Effector memory CD4-positive, alpha-beta T cell (primary cell): Measurements from ENCODE around the gene GTF2A2.

Experiments
- DNase-seq, 3 donors: peaks; one replicate each; pipeline ENCODE4 v3.0.0-alpha.2; 2020
- H3K27ac ChIP-seq: 2 replicates; pipeline ENCODE4 v1.7.0; 2013; ENCODE audit warnings: mild to moderate bottlenecking, low read length, moderate library complexity; ENCODE audit not compliant: insufficient read depth, poor library complexity, severe bottlenecking
- H3K27me3 ChIP-seq: replicated peaks from 2 replicates; pipeline ENCODE4 v1.7.0; 2013; ENCODE audit warnings: mild to moderate bottlenecking, low read length; ENCODE audit not compliant: insufficient read depth, control insufficient read depth, poor library complexity, severe bottlenecking
- H3K36me3 ChIP-seq: 2 replicates; pipeline ENCODE4 v1.7.0; 2013; ENCODE audit warnings: mild to moderate bottlenecking, low read length, moderate library complexity; ENCODE audit not compliant: control insufficient read depth, insufficient read depth
- H3K4me1 ChIP-seq: 2 replicates; pipeline ENCODE4 v1.7.0; 2013; ENCODE audit warnings: low read length, mild to moderate bottlenecking; ENCODE audit not compliant: control insufficient read depth, insufficient read depth, poor library complexity, severe bottlenecking
- H3K4me3 ChIP-seq: 2 replicates; pipeline ENCODE4 v1.7.0; 2013; ENCODE audit warnings: low read length, low read depth, mild to moderate bottlenecking; ENCODE audit not compliant: insufficient read depth, poor library complexity, severe bottlenecking
- H3K9me3 ChIP-seq: 2 replicates; pipeline ENCODE4 v1.7.0; 2013; ENCODE audit warnings: mild to moderate bottlenecking, low read length, moderate library complexity; ENCODE audit not compliant: control insufficient read depth

Gene GTF2A2

GRCh38 chr15:59676565-59676964, 19.2 kb upstream of the GTF2A2 start:
- Histone ChIP-seq H3K36me3 (peaks cover 86% of the 10 kb centered on the region), H3K9me3 (no peaks in the 10 kb centered on the region), H3K4me1 (no peaks in the 10 kb centered on the region), H3K4me3 (no peak overlapping the region), H3K27ac (no peak overlapping the region), H3K27me3 (no peaks in the 10 kb centered on the region)
- DNase-seq = no peak

GRCh38 chr15:59674361-59674877, 17.1 kb upstream of the GTF2A2 start:
- no peak overlapping the region for H3K27ac ChIP-seq
- no peak for DNase-seq
- H3K4me3 ChIP-seq = no peak overlapping the region
- H3K9me3 ChIP-seq = no peaks in the 10 kb centered on the region
- H3K4me1 ChIP-seq = no peaks in the 10 kb centered on the region
- no peaks in the 10 kb centered on the region for H3K27me3 ChIP-seq
- peaks cover 82% of the 10 kb centered on the region for H3K36me3 ChIP-seq

GRCh38 chr15:59668556-59668955, 11.2 kb upstream of the GTF2A2 start:
- no peaks in the 10 kb centered on the region for H3K9me3 ChIP-seq
- H3K27me3 ChIP-seq = no peaks in the 10 kb centered on the region
- H3K36me3 ChIP-seq = peaks cover 61% of the 10 kb centered on the region
- H3K4me1 ChIP-seq = no peaks in the 10 kb centered on the region
- H3K4me3 ChIP-seq = no peak overlapping the region
- DNase-seq = no peak
- H3K27ac ChIP-seq = no peak overlapping the region

- Histone ChIP-seq H3K4me1 (no peaks in the 10 kb centered on the region), H3K9me3 (no peaks in the 10 kb centered on the region), H3K27me3 (no peaks in the 10 kb centered on the region), H3K36me3 (peaks cover 25% of the 10 kb centered on the region), H3K27ac (no peak overlapping the region), H3K4me3 (no peak overlapping the region)
- no peak for DNase-seq
These were observed 4.9 kb upstream of the GTF2A2 start for GRCh38 chr15:59662260-59662659.

- H3K36me3 ChIP-seq = peaks cover 19% of the 10 kb centered on the region
- no peaks in the 10 kb centered on the region for H3K9me3 ChIP-seq
- H3K27ac ChIP-seq = no peak overlapping the region
- H3K27me3 ChIP-seq = no peaks in the 10 kb centered on the region
- DNase-seq = no peak
- no peak overlapping the region for H3K4me3 ChIP-seq
- H3K4me1 ChIP-seq = no peaks in the 10 kb centered on the region
These were observed 2.1 kb upstream of the GTF2A2 start for GRCh38 chr15:59659366-59659765.

GRCh38 chr15:59657635-59658125, 365 bp upstream of the GTF2A2 start:
- H3K9me3 ChIP-seq = no peaks in the 10 kb centered on the region
- peak overlapping the region; percentile 79 for H3K27ac ChIP-seq
- peaks cover 14% of the 10 kb centered on the region for H3K36me3 ChIP-seq
- no peaks in the 10 kb centered on the region for H3K4me1 ChIP-seq
- H3K27me3 ChIP-seq = no peaks in the 10 kb centered on the region
- H3K4me3 ChIP-seq = peak overlapping the region; percentile 83
- no peak for DNase-seq

GRCh38 chr15:59654046-59654445, 3.3 kb downstream of the GTF2A2 start:
- H3K4me3 ChIP-seq = no peak overlapping the region
- DNase-seq = no peak

GRCh38 chr15:59649603-59650002, 7.7 kb downstream of the GTF2A2 start:
- H3K36me3 ChIP-seq = peaks cover 45% of the 10 kb centered on the region
- H3K9me3 ChIP-seq = no peaks in the 10 kb centered on the region

More at GRCh38 chr15:59654046-59654445, 3.3 kb downstream of the GTF2A2 start:
- Histone ChIP-seq H3K27ac (no peak overlapping the region), H3K9me3 (no peaks in the 10 kb centered on the region), H3K27me3 (no peaks in the 10 kb centered on the region), H3K36me3 (peaks cover 29% of the 10 kb centered on the region), H3K4me1 (no peaks in the 10 kb centered on the region)

GRCh38 chr15:59647085-59647484, 10.2 kb downstream of the GTF2A2 start:
- Histone ChIP-seq H3K4me1 (no peaks in the 10 kb centered on the region), H3K27me3 (no peaks in the 10 kb centered on the region), H3K4me3 (no peak overlapping the region), H3K9me3 (no peaks in the 10 kb centered on the region), H3K36me3 (peaks cover 48% of the 10 kb centered on the region), H3K27ac (no peak overlapping the region)
- no peak for DNase-seq

More at GRCh38 chr15:59649603-59650002, 7.7 kb downstream of the GTF2A2 start:
- H3K27ac ChIP-seq = no peak overlapping the region
- H3K27me3 ChIP-seq = no peaks in the 10 kb centered on the region
- no peaks in the 10 kb centered on the region for H3K4me1 ChIP-seq
- no peak overlapping the region for H3K4me3 ChIP-seq
- DNase-seq = no peak

- H3K4me1 ChIP-seq = no peaks in the 10 kb centered on the region
These were observed 11.0 kb downstream of the GTF2A2 start for GRCh38 chr15:59646277-59646676.

More at GRCh38 chr15:59646277-59646676, 11.0 kb downstream of the GTF2A2 start:
- H3K36me3 ChIP-seq = peaks cover 43% of the 10 kb centered on the region
- H3K27ac ChIP-seq = no peak overlapping the region
- H3K27me3 ChIP-seq = no peaks in the 10 kb centered on the region
- no peak for DNase-seq
- H3K9me3 ChIP-seq = no peaks in the 10 kb centered on the region
- H3K4me3 ChIP-seq = no peak overlapping the region
